Renal cortical epithelial cell (primary cell): ENCODE results near the gene RANGAP1. TPM values are rescaled to one million over a fixed set of nuclear protein-coding genes. Genes with fewer than 3 reads are reported as not detected.

Experiments used
- DNase-seq: peaks from one replicate; pipeline ENCODE4 v3.0.0-alpha.2; 2011; ENCODE audit warnings: low read depth
- total RNA-seq: library from RNA; depleted of rRNA; stranded (reverse); fragments of >200 nt; gene quantifications from 2 replicates; pipeline ENCODE4 v1.2.3, GENCODE V29; 2014

RANGAP1 gene
- total RNA-seq, 1 donor from 2014 or later = 78.8 TPM

DNA sequence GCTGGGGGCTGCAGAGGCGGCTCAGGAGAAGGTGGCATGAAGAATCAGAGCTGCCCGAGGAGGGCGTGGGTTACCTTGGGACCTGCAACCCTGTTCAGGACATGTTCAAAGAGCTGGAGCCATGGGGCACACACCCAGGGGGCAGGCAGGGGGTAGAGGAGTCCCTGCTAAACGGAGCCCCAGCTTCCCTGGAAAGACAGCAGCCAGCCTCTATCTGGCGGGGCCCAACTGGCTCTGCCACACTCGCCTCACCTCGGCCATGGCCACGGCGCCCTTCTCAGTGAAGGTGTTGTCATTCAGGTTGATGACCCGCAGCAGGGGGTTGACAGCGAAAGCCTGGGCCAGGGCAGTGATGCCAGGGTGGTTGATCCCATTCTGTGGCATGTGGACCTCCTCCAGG is 28.3 kb downstream of the RANGAP1 start:
- no peak for DNase-seq

DNA sequence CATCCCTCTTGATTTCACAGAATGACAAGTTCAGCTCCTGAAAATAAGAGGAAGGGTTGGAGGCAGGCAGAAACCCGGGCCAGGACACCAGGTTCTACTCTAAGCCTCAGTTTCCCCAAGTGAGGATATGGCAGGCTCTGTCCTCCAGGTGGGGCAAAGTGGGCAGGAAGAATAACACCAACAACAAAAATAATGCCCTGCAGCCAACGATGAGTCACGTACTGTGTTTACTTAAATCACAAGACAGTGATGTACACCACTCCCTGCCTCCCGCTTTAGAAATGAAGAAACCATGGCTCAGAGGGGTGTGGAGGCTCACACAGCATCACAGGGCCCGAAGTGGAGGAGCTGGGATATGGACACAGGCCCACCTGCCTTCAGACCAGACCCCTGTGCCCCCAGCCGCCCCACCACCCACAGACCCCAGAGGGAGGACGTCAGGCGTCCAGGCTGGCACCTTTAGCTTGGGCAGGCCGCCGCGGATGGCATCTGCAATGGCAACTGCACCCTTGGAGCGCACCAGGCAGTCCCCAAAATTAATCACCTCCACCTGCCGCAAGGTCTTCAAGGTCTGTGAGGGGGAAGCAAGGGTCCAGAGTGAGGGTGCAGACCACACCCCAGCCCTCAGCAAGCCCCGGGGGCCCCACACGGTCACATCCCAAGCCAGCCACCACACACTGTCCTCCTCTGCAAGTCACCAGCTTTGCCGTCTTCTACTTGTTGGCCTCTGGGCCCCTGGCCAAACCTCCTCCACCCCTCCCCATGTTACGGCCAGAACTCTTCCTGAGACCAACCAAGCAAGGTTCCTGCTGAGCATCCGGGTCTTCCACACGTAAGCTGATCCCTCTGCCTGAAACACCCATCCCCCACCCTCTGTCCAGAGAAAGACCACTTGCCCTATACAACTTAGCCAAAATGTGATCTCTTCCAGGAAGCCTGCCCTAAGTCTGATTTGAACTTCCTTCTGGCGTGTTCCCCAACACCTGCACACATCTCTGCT is 29.4 kb downstream of the RANGAP1 start:
- DNase-seq = peak; percentile 67

- no peak for DNase-seq
Observed at GRCh38 chr22:41254230-41254629, 31.8 kb downstream of the RANGAP1 start.

GRCh38 chr22:41252365-41252764 is 33.6 kb downstream of the RANGAP1 start:
- no peak for DNase-seq

DNA sequence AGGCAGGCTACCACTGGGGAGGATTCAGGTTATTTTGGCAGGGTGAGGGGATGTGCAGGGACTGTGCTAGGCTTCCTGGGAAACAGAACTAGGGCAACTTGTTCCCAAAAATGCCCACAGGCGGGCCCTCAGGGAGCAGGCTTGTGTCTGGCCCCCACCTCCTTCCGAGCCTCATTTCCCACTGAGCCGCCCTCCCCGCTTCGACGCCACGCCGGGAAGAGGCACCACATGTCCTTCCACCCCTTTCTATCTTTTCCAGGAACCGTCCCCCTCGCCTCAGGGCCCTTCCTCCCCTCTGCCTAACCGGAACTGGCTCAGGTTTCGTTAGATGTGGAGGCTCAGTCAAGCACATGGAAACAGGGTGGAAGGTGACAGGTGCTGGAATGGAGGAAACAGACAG is 35.9 kb downstream of the RANGAP1 start:
- DNase-seq = no peak

DNA sequence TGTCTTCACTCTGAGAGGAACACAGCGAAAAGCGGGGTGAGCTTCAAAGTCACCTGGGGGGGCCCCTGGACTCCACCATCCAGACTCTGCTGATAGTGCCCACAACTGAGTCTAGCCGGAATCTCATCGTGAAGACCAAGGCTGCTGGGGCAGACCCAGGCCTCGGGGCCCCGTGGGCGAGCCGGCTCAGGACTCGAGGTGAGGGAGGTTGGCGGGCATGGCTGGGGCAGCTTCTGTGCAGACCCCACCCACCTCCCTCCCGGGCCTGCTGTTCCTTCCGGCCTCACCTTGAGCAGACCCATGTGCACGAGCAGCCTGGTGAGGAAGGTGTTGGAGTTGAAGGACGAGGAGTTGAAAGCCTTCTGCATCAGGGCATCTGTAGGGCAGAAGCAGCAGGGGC is 36.5 kb downstream of the RANGAP1 start:
- no peak for DNase-seq

- no peak for DNase-seq
Observed at GRCh38 chr22:41248758-41249157, 37.2 kb downstream of the RANGAP1 start.

DNA sequence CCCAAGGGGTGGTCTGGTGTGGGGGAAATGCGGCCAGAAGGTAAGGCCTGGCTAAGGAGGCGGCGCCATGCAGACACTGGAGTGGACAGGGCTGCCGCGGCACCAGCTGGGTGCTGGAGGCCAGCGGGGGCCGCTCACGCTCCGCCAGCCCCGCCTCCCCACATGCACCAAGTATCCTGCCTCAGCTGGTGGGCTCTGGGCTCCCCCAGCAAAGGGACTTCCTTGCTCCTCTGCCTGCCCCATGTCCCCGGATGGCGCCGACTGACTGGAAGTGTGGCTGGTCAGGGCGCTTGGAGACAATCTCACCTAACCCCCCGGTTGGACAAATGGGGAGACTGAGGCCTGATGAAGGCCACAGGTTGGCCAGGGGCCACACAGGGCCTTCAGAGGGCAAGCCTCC is 37.7 kb downstream of the RANGAP1 start:
- no peak for DNase-seq

DNA sequence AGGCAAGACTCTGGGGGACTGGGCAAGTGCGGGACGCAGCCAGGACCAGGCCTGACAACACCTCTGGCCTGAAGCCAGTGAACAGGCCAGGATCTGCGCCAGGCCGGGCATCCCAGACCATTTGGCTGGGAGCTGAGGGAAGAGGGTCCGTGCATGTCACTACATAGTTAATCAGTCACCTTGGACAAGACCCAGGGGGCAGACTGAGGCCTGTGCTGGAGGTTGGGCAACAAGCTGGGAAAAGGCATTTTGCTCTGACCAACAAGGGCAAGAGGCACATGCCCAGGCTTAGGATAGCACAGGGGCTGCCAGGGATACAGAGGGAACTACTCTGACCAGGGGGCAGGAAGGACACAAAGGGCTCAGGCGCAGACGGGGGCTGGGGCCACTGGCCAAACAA is 38.3 kb downstream of the RANGAP1 start:
- DNase-seq = peak; percentile 19

GRCh38 chr22:41245917-41246499 is 40.0 kb downstream of the RANGAP1 start:
- DNase-seq = no peak

GRCh38 chr22:41243361-41243760 is 42.6 kb downstream of the RANGAP1 start:
- no peak for DNase-seq

- DNase-seq = no peak
Observed at GRCh38 chr22:41242396-41243117, 43.4 kb downstream of the RANGAP1 start.

DNA sequence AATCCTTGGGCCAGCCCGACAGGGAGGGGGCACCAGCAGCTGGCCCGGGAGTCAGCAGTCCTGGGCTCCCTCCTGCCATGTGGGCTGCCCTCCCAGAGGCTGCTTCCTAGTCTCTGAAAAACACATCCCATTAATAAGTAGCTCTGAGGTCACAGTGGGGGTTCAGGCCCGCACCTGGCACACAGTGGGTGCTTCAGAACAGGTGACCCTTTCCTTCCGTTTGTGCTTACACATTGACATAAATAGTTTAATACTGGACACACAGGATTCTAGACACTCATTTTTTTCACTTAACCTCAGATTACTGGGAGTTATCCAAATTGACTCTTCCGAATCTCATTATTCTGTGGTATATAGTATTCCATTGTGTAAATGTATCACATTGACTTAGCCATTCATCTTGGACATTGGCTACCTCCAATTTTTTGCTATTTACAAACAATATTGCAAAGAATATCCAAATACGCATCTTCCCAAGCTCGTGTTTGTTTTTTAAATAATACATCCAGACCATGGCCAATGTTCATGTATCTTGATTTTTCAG is 44.8 kb downstream of the RANGAP1 start:
- no peak for DNase-seq

DNA sequence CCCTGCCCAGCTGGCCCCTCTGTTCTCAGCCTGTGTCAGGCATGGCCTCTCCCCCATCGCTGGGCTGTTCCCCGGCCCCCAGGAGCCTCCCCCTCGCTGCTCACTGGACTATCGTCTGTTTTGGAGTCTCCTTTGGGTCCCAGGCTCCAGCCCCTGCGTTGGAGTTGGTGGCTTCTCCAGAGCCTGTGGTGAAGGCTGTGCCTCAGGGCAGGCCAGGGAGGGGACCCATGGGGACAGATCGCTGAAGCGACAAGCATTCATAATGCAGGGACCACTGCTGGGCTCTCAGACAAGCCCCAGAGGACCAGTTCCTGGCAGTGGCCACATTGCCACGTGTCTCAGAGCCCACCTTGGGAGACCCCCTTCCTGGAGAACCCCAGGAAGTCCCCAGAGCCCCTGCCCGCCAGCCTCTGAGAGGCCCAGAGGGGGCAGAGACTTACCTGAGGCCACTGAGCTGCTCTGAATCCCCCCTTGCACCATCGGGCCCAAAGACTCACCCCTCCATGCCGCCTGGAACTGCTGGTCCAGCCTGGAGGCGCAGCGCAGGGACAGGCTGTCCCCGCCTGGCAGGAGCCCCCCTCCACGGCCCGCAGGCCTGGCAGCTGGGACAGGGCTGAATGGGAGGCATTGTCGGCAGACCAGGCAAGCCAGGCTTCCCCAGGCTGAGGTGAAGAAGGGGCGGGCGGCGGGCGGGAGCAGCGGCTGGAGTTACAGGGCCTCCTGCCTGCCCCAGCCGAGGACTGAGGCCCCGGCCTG is 45.4 kb downstream of the RANGAP1 start, which contains the start of gene CHADL:
Gene CHADL (minus strand): TSS at position 555 of the 756 bp plus-strand sequence. CDS start 50 bp downstream, at position 505.
- no peak for DNase-seq

GRCh38 chr22:41239443-41240128 is 46.4 kb downstream of the RANGAP1 start:
- DNase-seq = no peak

GRCh38 chr22:41238570-41239442 is 47.2 kb downstream of the RANGAP1 start:
- DNase-seq = no peak

- peak; percentile 27 for DNase-seq
Observed at GRCh38 chr22:41237707-41238569, 48.0 kb downstream of the RANGAP1 start.

- DNase-seq = no peak
Observed at GRCh38 chr22:41237036-41237706, 48.8 kb downstream of the RANGAP1 start.
